Measurements from ENCODE around the gene KATNBL1. TPM values are rescaled to one million over a fixed set of nuclear protein-coding genes. Genes with fewer than 3 reads are reported as not detected.
"Not testable (repeated sequence)": the region's sequence is repeated elsewhere in the genome, so short reads cannot be mapped to it uniquely, and the experiment has no call there.

KATNBL1 gene
- total RNA-seq, 1 donor from 2014 or later = 44.0 TPM

- Histone ChIP-seq H3K27me3 (ENCODE audit: control insufficient read depth, insufficient read depth, low read length) (no peaks in the 10 kb centered on the region), H3K4me3 (ENCODE audit: low read depth, low read length) (no peak overlapping the region), H3K36me3 (ENCODE audit: control insufficient read depth, insufficient read depth, low read length) (no peaks in the 10 kb centered on the region)
- no peak for TF ChIP-seq CTCF (IDR thresholded peaks at IDR 0.05; ENCODE audit: insufficient read depth, low read length, severe bottlenecking)
- DNase-seq (ENCODE audit: low read depth) (peak; percentile 25), FAIRE-seq (no peak)
Measured at GRCh38 chr15:34122771-34123183, 87.1 kb downstream of the KATNBL1 start.

GRCh38 chr15:34121786-34122185 is 88.1 kb downstream of the KATNBL1 start:
- FAIRE-seq; H3K4me3 ChIP-seq (ENCODE audit: low read depth, low read length); DNase-seq (ENCODE audit: low read depth); H3K27me3 ChIP-seq (ENCODE audit: control insufficient read depth, insufficient read depth, low read length); H3K36me3 ChIP-seq (ENCODE audit: control insufficient read depth, insufficient read depth, low read length): not testable (repeated sequence)

- not testable (repeated sequence) for H3K36me3 ChIP-seq (ENCODE audit: control insufficient read depth, insufficient read depth, low read length); H3K27me3 ChIP-seq (ENCODE audit: control insufficient read depth, insufficient read depth, low read length); H3K4me3 ChIP-seq (ENCODE audit: low read depth, low read length); FAIRE-seq; DNase-seq (ENCODE audit: low read depth)
Measured at GRCh38 chr15:34120420-34120819, 89.5 kb downstream of the KATNBL1 start.

GRCh38 chr15:34119291-34119690 is 90.6 kb downstream of the KATNBL1 start:
- H3K27me3 ChIP-seq (ENCODE audit: control insufficient read depth, insufficient read depth, low read length) = no peaks in the 10 kb centered on the region
- FAIRE-seq (no peak), DNase-seq (ENCODE audit: low read depth) (peak; percentile 22)
- TF ChIP-seq CTCF (IDR thresholded peaks at IDR 0.05; ENCODE audit: insufficient read depth, low read length, severe bottlenecking) = no peak
- H3K4me3 ChIP-seq (ENCODE audit: low read depth, low read length) = no peak overlapping the region
- H3K36me3 ChIP-seq (ENCODE audit: control insufficient read depth, insufficient read depth, low read length) = no peaks in the 10 kb centered on the region

- Histone ChIP-seq H3K36me3 (ENCODE audit: control insufficient read depth, insufficient read depth, low read length) (no peaks in the 10 kb centered on the region), H3K4me3 (ENCODE audit: low read depth, low read length) (no peak overlapping the region), H3K27me3 (ENCODE audit: control insufficient read depth, insufficient read depth, low read length) (no peaks in the 10 kb centered on the region)
- no peak for TF ChIP-seq CTCF (IDR thresholded peaks at IDR 0.05; ENCODE audit: insufficient read depth, low read length, severe bottlenecking)
- DNase-seq (ENCODE audit: low read depth) (no peak), FAIRE-seq (no peak)
Measured at GRCh38 chr15:34116620-34117019, 93.3 kb downstream of the KATNBL1 start.

GRCh38 chr15:34114739-34115138 is 95.2 kb downstream of the KATNBL1 start:
- DNase-seq (ENCODE audit: low read depth) (no peak), FAIRE-seq (no peak)
- Histone ChIP-seq H3K36me3 (ENCODE audit: control insufficient read depth, insufficient read depth, low read length) (no peaks in the 10 kb centered on the region), H3K4me3 (ENCODE audit: low read depth, low read length) (no peak overlapping the region), H3K27me3 (ENCODE audit: control insufficient read depth, insufficient read depth, low read length) (no peaks in the 10 kb centered on the region)
- TF ChIP-seq CTCF (IDR thresholded peaks at IDR 0.05; ENCODE audit: insufficient read depth, low read length, severe bottlenecking) = no peak

GRCh38 chr15:34114215-34114614 is 95.7 kb downstream of the KATNBL1 start:
- no peak for DNase-seq (ENCODE audit: low read depth)
- no peak overlapping the region for H3K4me3 ChIP-seq (ENCODE audit: low read depth, low read length)
- no peak for FAIRE-seq
- H3K36me3 ChIP-seq (ENCODE audit: control insufficient read depth, insufficient read depth, low read length) = no peaks in the 10 kb centered on the region
- TF ChIP-seq CTCF (IDR thresholded peaks at IDR 0.05; ENCODE audit: insufficient read depth, low read length, severe bottlenecking) = no peak
- H3K27me3 ChIP-seq (ENCODE audit: control insufficient read depth, insufficient read depth, low read length) = no peaks in the 10 kb centered on the region
